Measurements from ENCODE around the gene PCCA.

- TF ChIP-seq, protein P1, sequence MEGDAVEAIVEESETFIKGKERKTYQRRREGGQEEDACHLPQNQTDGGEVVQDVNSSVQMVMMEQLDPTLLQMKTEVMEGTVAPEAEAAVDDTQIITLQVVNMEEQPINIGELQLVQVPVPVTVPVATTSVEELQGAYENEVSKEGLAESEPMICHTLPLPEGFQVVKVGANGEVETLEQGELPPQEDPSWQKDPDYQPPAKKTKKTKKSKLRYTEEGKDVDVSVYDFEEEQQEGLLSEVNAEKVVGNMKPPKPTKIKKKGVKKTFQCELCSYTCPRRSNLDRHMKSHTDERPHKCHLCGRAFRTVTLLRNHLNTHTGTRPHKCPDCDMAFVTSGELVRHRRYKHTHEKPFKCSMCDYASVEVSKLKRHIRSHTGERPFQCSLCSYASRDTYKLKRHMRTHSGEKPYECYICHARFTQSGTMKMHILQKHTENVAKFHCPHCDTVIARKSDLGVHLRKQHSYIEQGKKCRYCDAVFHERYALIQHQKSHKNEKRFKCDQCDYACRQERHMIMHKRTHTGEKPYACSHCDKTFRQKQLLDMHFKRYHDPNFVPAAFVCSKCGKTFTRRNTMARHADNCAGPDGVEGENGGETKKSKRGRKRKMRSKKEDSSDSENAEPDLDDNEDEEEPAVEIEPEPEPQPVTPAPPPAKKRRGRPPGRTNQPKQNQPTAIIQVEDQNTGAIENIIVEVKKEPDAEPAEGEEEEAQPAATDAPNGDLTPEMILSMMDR (IDR thresholded peaks at IDR 0.05): no peak
- no peak for TF ChIP-seq EP300 (IDR thresholded peaks at IDR 0.05)
These were observed 440.9 kb downstream of the PCCA start for GRCh38 chr13:100529666-100530377.
